ENCODE results near the gene ZFAND3. TPM values are rescaled to one million over a fixed set of nuclear protein-coding genes. Genes with fewer than 3 reads are reported as not detected.

Gene ZFAND3
- polyA plus RNA-seq, 1 donor (not counting 4 experiments of a cell fraction or from before 2014, with no cell fraction given) = 19.6 TPM

DNA sequence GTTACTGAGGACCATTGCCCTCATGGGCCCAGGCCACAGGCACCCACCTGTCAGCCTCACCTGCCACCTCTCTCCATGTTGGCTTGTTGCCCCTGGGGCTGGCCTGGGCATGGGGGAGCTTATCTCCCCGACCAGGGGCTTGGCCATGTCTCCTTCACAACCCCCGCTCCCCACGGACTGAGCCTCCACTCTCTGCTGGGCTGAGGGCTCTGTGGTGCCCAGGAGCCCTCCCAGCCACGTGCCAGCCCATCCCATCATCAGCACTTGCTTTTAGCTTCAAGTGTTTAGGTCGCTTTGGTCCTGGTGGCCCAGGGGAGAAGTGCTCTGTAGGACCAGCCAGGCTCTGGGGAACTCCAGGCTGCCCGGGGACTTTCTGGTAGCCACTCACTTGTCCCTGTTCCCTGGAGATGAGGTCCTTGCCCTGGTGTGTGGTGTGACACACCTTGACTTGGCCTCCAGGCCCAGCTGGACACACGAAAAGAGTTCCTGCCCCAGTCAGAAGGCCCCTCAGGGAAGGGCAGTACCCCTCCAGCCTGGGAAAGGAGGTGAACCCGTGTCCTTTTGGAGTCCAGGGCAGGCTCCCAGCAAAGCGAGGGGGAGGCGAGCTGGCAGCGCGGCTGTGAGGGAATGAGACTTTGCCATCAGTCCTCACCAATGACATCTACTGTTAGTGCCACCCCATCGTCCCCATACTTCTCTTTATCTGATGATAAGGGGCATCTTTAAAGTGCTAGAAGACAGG is 352.6 kb downstream of the ZFAND3 start:
- dilution Hi-C loops (cut with MboI; ENCODE audit: extremely low pct_ligation_motif_present, low sequenced_read_pairs) = no loop called here
- no peak overlapping the region for H3K4me3 ChIP-seq (ENCODE audit: control insufficient read depth in 2 of 3, extremely low read depth in 1 of 3, insufficient read depth in 2 of 3, low read depth in 1 of 3, low read length in 3 of 3)
- FAIRE-seq = no peak
- TF ChIP-seq EZH2 (IDR thresholded peaks at IDR 0.05; ENCODE audit: low read length) = no peak
- TF ChIP-seq, protein P1, sequence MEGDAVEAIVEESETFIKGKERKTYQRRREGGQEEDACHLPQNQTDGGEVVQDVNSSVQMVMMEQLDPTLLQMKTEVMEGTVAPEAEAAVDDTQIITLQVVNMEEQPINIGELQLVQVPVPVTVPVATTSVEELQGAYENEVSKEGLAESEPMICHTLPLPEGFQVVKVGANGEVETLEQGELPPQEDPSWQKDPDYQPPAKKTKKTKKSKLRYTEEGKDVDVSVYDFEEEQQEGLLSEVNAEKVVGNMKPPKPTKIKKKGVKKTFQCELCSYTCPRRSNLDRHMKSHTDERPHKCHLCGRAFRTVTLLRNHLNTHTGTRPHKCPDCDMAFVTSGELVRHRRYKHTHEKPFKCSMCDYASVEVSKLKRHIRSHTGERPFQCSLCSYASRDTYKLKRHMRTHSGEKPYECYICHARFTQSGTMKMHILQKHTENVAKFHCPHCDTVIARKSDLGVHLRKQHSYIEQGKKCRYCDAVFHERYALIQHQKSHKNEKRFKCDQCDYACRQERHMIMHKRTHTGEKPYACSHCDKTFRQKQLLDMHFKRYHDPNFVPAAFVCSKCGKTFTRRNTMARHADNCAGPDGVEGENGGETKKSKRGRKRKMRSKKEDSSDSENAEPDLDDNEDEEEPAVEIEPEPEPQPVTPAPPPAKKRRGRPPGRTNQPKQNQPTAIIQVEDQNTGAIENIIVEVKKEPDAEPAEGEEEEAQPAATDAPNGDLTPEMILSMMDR (optimal IDR thresholded peaks at IDR 0.05 in 1 of 3, IDR thresholded peaks at IDR 0.05 in 1 of 3, conservative IDR thresholded peaks at IDR 0.05 in 1 of 3; ENCODE audit: extremely low read depth in 1 of 3, insufficient read depth in 2 of 3, low read length in 3 of 3) = no peak
- no peaks in the 10 kb centered on the region for H3K36me3 ChIP-seq (ENCODE audit: control insufficient read depth in 2 of 2, extremely low read depth in 1 of 2, insufficient read depth in 2 of 2, low read length in 2 of 2)
- no peak overlapping the region for H2AFZ ChIP-seq (ENCODE audit: control insufficient read depth, low read length)
- no peaks in the 10 kb centered on the region for H4K20me1 ChIP-seq (ENCODE audit: control insufficient read depth, extremely low read depth, insufficient read depth, low read length)
- no peak overlapping the region for H3K27ac ChIP-seq (ENCODE audit: control insufficient read depth, insufficient read depth, low read length)
- no peaks in the 10 kb centered on the region for H3K4me1 ChIP-seq (ENCODE audit: control insufficient read depth, extremely low read depth, insufficient read depth, low read length)
- no peaks in the 10 kb centered on the region for H3K27me3 ChIP-seq (ENCODE audit: control insufficient read depth, extremely low read depth, insufficient read depth, low read length)
- no peak overlapping the region for H3K4me2 ChIP-seq (ENCODE audit: control insufficient read depth, extremely low read depth, insufficient read depth, low read depth, low read length)
- no peak for DNase-seq (ENCODE audit: low read depth, low spot score)
- no peaks in the 10 kb centered on the region for H3K9me1 ChIP-seq (ENCODE audit: control insufficient read depth, extremely low read depth, insufficient read depth, low read length)
- no peaks in the 10 kb centered on the region for H3K79me2 ChIP-seq (ENCODE audit: control insufficient read depth, insufficient read depth, low read length)
- no peaks in the 10 kb centered on the region for H3K9me3 ChIP-seq (ENCODE audit: control insufficient read depth, low read depth, low read length)
- no peak overlapping the region for H3K9ac ChIP-seq (ENCODE audit: control insufficient read depth, extremely low read depth, insufficient read depth, low read length)

- Histone ChIP-seq H3K9ac (ENCODE audit: control insufficient read depth, extremely low read depth, insufficient read depth, low read length) (no peak overlapping the region), H3K27me3 (ENCODE audit: control insufficient read depth, extremely low read depth, insufficient read depth, low read length) (no peaks in the 10 kb centered on the region), H3K4me2 (ENCODE audit: control insufficient read depth, extremely low read depth, insufficient read depth, low read depth, low read length) (no peak overlapping the region), H3K36me3 (ENCODE audit: control insufficient read depth in 2 of 2, extremely low read depth in 1 of 2, insufficient read depth in 2 of 2, low read length in 2 of 2) (no peaks in the 10 kb centered on the region), H3K79me2 (ENCODE audit: control insufficient read depth, insufficient read depth, low read length) (no peaks in the 10 kb centered on the region), H4K20me1 (ENCODE audit: control insufficient read depth, extremely low read depth, insufficient read depth, low read length) (no peaks in the 10 kb centered on the region), H2AFZ (ENCODE audit: control insufficient read depth, low read length) (no peak overlapping the region), H3K9me1 (ENCODE audit: control insufficient read depth, extremely low read depth, insufficient read depth, low read length) (no peaks in the 10 kb centered on the region), H3K9me3 (ENCODE audit: control insufficient read depth, low read depth, low read length) (no peaks in the 10 kb centered on the region), H3K27ac (ENCODE audit: control insufficient read depth, insufficient read depth, low read length) (no peak overlapping the region), H3K4me3 (ENCODE audit: control insufficient read depth in 2 of 3, extremely low read depth in 1 of 3, insufficient read depth in 2 of 3, low read depth in 1 of 3, low read length in 3 of 3) (no peak overlapping the region), H3K4me1 (ENCODE audit: control insufficient read depth, extremely low read depth, insufficient read depth, low read length) (no peaks in the 10 kb centered on the region)
- TF ChIP-seq, protein P1 (optimal IDR thresholded peaks at IDR 0.05 in 1 of 3, IDR thresholded peaks at IDR 0.05 in 1 of 3, conservative IDR thresholded peaks at IDR 0.05 in 1 of 3; ENCODE audit: extremely low read depth in 1 of 3, insufficient read depth in 2 of 3, low read length in 3 of 3) = no peak
- no peak for TF ChIP-seq EZH2 (IDR thresholded peaks at IDR 0.05; ENCODE audit: low read length)
- DNase-seq (ENCODE audit: low read depth, low spot score) (no peak), FAIRE-seq (no peak)
- dilution Hi-C loops (cut with MboI; ENCODE audit: extremely low pct_ligation_motif_present, low sequenced_read_pairs) = no loop called here
These were observed 353.3 kb downstream of the ZFAND3 start for GRCh38 chr6:38172739-38173410.

All from keratinocyte (primary cell).